ENCODE data around the gene CCIN.
"Not testable (repeated sequence)": the region's sequence is repeated elsewhere in the genome, so short reads cannot be mapped to it uniquely, and the experiment has no call there.

CCIN gene

GRCh38 chr9:36169166-36169565 is at the start of gene CCIN:
CCIN (plus strand) TSS chr9:36169388; CDS start chr9:36169503, 115 bp downstream.
- no peak for DNase-seq

GRCh38 chr9:36119476-36119875 is 49.7 kb upstream of the CCIN start:
- no peak for DNase-seq

GRCh38 chr9:36120705-36121104 is 48.5 kb upstream of the CCIN start:
- DNase-seq, result no peak

GRCh38 chr9:36121971-36122370 is 47.2 kb upstream of the CCIN start:
- DNase-seq, result no peak

- DNase-seq, result no peak
Observed at GRCh38 chr9:36123515-36123914, 45.7 kb upstream of the CCIN start.

GRCh38 chr9:36125062-36125855 is 43.9 kb upstream of the CCIN start:
- DNase-seq, result no peak

- no peak for DNase-seq
Observed at GRCh38 chr9:36126016-36126730, 43.0 kb upstream of the CCIN start.

- DNase-seq, result no peak
Observed at GRCh38 chr9:36127652-36128244, 41.4 kb upstream of the CCIN start.

- DNase-seq, result no peak
Observed at GRCh38 chr9:36128349-36128748, 40.8 kb upstream of the CCIN start.

GRCh38 chr9:36129139-36129538 is 40.0 kb upstream of the CCIN start:
- DNase-seq, result no peak

- DNase-seq, result not testable (repeated sequence)
Observed at GRCh38 chr9:36131666-36132065, 37.5 kb upstream of the CCIN start.

GRCh38 chr9:36132086-36132485 is 37.1 kb upstream of the CCIN start:
- DNase-seq, result no peak

GRCh38 chr9:36134761-36135505 is 34.3 kb upstream of the CCIN start:
- no peak for DNase-seq

- DNase-seq, result no peak
Observed at GRCh38 chr9:36135741-36136271, 33.4 kb upstream of the CCIN start.

GRCh38 chr9:36136272-36136893 is 32.8 kb upstream of the CCIN start, which contains the start of gene GLIPR2:
GLIPR2 (plus strand) TSS chr9:36136733; CDS start chr9:36136779, 46 bp downstream.
- peak; percentile 68 for DNase-seq

GRCh38 chr9:36136894-36137391 is 32.2 kb upstream of the CCIN start:
- no peak for DNase-seq

GRCh38 chr9:36137392-36138004 is 31.7 kb upstream of the CCIN start:
- DNase-seq, result no peak

- DNase-seq, result no peak
Observed at GRCh38 chr9:36138496-36138895, 30.7 kb upstream of the CCIN start.

GRCh38 chr9:36138901-36139300 is 30.3 kb upstream of the CCIN start:
- no peak for DNase-seq

- DNase-seq, result no peak
Observed at GRCh38 chr9:36140086-36141084, 28.8 kb upstream of the CCIN start.

All from activated CD4-positive, alpha-beta T cell treated with anti-CD3 and anti-CD28 coated beads for 1 hour (primary cell).